GM18505 (cell line): ENCODE results near the gene ZNRF3.

Experiments used
- ATAC-seq: cut with Tn5 transposase; IDR thresholded peaks from one replicate; pipeline ENCODE4 v1.9.1; 2021; ENCODE audit not compliant: unreplicated experiment
- POLR2A ChIP-seq: IDR thresholded peaks from 4 replicates; pipeline ENCODE4 v1.6.1; 2011; ENCODE audit warnings: borderline replicate concordance; ENCODE audit not compliant: insufficient read depth, insufficient read length; ENCODE audit errors: extremely low read depth

Gene ZNRF3

DNA sequence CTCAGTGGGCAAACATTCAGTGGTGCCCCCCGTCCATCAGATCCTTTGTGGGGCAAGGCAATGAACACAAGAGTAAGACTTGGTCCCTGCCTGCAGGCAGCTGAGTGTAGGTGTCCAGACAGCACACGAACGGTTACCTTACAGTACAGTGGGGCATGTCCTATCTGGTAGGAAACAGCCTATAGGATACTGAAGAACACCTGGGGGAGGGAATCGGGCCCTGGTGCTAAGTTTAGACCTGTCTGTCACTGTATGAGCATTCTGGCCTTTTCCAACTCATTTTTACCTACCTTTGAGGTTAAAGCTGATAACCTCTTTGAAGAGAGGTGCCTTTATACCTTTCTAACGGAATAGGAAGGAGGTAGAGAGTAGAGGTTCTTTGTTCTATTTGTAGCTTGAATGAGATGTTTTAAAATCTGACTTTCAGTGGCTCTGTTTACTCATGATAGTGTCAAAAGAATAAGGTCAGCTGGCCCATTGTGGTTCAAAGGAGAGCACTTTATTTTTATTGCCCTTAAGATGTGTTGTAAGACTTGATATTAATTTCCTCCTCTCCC lies 8.9 kb downstream of the ZNRF3 start:
- no peak for TF ChIP-seq POLR2A
- no peak for ATAC-seq

DNA sequence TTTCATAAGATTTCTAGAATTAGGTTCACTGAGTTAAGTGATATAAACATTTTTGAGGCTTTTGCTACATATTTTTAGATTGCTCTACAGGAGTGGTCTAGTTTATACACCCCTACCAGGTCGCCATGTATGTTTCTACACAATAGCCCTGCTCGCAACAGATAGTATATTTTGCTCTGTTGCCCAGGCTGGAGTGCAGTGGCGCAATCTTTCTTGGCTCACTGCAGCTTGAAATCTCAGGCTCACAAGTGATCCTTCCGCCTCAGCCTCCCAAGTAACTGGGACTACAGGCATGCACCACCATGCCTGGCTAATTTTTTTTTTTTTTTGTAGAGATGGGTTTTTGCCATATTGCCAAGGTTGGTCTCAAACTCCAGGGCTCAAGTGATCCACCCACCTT lies 10.4 kb downstream of the ZNRF3 start:
- no peak for TF ChIP-seq POLR2A
- ATAC-seq, result no peak

DNA sequence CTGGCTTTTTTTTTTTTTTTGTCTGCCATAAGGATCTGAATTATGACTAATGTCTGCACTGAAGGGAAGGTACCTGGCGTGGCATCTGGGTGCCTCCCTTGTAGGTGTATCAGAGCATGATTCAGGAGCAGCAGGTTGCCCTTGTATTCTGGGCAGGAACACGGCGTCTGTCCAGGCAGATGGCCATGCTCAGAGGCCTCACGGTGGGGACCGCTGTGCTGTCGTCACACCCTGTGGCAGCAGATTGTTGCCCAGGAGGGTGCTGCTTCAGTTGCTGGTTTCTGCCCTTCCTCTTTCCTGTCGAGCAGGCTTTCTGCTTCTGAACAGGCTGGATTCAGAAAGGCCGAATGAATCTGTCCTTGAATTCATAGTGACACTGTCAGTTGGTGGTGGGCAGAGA lies 11.0 kb downstream of the ZNRF3 start:
- TF ChIP-seq POLR2A, result no peak
- ATAC-seq, result no peak

DNA sequence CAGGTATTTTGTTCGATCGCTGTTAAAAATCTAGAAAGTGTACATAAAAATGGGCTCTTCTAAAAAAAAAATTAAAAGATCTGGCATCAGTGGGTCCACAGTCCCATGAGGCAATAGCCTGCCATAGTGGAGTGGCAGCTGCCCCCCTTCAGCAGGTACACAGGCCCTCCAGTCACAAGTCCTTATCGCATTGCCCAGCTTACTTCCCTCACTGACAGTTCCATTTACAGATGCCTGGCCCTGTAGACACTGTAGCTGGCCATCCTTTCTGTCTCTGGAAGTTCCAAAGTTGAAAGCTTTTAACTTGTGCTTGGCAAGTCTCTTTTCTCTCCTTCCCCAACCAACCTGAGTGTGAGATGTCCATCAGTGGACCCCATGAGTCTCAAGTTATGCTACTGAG lies 11.4 kb downstream of the ZNRF3 start:
- TF ChIP-seq POLR2A, result no peak
- no peak for ATAC-seq

DNA sequence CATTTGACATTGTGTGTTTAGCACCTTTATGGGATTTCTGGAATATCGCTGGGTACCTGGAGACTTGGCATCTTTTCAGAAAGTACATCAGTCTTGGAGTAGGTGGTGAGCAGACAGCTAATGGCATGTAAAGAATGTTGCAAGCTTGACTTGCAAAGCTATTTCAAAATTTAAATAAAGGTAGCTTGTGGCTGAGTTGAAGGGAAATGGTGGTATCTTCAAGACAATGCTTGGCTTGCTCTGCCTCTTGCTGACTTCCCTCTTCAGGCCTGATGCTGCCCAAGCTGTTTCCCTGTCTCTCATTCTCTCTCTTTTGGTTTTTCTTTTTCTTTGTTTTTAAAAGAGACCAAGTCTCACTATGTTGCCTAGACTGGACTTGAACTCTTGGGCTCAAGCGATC lies 13.2 kb downstream of the ZNRF3 start:
- no peak for ATAC-seq
- no peak for TF ChIP-seq POLR2A

DNA sequence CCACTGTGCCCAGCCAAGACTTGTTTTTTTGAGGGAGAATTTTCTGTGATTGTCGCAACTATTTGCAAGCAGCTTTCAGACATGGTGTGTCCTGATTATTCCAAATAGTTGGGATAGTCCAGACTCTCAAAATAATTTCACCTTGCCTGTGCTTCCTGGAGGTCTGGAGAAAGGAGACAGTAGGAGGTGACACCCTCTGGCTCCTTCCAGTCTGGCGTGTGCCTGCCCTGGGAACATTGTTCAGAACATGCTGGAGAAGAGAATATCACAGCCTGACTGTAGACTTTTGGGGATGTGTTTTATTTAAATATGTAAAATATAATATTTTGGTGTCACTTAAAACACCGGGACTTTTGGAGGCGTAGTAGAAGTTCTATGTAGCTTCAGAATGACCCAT lies 14.9 kb downstream of the ZNRF3 start:
- TF ChIP-seq POLR2A, result no peak
- no peak for ATAC-seq

DNA sequence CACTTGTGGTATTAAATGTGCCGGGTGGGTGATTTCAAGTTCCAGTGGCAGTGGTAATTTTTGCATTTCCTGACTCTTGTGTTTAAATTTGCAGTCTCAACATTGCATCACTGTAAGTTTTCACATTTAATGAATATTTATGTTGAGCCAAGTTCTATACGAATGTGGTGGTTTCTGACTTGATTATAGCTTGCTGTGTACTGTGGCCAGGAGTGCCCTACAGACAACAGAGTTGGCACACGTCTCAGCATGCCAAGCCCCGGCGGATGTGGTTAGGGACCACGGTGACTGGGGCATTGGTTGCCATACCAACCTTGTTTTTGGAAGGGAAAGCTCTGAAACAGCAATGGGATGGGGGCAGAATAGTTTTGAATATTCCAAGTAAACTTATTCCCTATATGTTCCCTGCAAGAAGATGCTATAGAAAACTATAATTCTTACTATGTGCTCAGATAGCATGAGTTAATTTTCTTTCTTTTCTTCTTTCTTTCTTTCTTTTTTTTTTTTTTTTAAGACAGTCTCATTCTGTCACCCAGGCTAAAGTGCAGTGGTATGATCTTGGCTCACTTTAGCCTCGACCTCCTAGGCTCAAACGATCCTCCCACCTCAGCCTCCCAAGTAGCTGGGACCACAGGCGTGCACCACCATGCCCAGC lies 16.0 kb downstream of the ZNRF3 start:
- ATAC-seq, result no peak
- no peak for TF ChIP-seq POLR2A

DNA sequence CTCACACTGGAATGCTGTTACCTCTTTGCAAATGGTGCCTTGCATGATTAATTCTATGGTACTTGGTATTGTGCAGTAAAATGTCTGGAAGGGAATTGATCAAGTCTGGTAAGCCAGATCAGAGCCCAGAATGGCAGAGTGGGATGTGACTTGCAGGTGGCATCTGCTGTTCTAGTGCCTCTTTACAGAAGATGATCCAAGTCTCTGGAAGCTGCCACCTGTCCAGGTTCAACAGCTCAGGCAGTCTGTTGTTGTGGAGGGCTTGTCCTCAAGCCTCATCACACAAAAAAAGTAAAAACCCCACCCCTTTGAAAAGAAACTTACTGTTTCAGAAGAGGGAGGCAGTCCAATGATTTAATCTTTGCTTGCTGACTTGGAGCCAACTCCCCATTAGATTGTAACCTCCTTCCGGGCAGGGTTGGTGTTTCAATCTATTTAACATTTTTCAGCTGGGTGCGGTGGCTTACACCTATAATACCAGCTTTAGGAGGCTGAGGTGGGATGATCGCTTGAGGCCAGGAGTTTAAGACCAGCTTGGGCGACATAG lies 17.1 kb downstream of the ZNRF3 start:
- no peak for TF ChIP-seq POLR2A
- no peak for ATAC-seq

DNA sequence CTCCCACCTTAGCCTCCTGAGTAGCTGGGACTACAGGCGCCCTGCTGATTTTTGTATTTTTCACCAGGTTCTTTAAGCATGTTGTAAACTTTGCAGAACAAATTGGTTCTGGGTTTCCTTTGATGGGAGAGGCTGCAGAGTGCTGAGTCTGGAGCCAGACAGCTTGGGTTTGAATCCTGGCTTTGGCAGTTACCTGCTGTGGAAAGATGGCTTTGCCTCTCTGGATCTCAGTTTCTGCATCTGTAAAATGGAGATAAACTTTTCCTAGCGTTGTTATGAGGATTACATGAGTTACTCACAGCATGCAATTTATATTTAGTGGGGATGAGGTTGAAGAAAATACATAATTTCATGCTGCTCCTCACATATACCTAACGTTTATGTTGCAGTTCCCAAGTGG lies 19.1 kb downstream of the ZNRF3 start:
- no peak for ATAC-seq
- TF ChIP-seq POLR2A, result no peak

DNA sequence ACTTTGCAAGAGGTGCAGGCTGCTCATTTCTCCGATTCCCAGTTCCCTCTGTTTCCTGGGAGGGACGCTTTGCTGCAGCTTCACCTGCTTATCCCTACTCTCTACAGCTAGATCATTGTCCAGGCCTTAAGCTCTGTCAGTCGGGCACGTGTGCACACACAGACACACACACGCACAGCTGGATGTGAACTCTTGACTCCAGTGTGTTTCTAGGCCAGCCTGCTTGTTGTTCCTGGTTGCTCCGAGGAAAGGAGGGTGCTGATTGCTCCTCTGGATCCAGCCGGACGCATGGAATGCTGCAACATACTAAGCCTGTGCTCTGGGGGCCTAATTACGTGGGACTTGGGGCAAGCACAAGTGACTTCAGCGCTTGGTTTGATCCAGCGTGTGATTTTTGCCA lies 19.7 kb downstream of the ZNRF3 start:
- no peak for TF ChIP-seq POLR2A
- ATAC-seq, result no peak

DNA sequence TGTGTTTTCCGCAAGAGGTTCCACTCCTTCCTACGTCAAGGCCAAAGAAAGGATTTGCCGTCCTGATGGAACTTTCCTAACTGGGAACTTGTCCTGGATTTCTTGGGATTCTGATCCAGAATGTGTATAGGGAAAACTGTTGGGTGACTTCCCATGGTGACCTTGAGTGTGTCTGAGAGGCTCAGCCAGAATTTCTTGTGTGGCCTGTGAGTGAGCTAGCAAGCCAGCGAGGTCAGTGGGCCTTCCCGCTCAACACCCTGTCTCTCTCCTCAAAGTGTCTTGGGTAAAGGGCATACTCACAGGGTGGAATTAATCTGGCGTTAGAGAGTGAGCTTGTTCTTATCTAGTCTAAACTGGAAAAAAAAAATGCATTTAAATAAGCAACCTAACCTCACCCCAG lies 20.4 kb downstream of the ZNRF3 start:
- ATAC-seq, result no peak

DNA sequence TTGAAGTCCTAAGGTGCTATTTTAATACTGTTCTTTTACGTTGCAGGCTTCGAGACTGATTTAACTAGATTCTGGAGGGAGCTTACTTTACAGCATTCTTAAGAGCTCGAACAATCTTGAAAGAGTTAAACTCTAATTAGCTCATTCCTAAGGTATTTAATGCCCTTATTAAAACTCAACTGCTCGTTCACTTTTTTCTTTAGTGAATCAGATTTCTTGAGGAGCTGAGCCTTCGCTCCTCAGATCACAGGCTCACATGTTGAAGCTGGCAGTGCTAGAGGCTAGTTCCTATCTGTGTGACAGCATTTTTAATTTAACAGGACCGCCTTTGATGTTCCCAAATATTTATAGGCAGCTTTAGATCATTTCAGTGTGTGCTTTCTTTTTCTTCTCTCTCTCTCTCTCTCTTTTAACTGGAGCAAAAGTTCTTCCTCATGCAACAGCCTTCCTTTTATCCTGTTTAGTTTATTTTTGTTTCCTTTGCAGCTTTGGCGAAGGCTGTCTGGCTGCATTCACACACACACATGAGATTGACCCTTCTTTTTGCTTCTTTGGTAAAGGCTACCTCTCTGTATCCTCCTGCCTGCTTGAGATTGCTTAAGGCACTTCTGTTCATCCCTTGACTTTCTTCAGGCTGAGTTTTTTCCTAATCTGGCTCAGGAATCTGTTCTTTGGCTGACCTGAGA lies 21.0 kb downstream of the ZNRF3 start:
- TF ChIP-seq POLR2A, result no peak
- no peak for ATAC-seq

More for the DNA sequence above, 20.4 kb downstream of the ZNRF3 start:
- no peak for TF ChIP-seq POLR2A

DNA sequence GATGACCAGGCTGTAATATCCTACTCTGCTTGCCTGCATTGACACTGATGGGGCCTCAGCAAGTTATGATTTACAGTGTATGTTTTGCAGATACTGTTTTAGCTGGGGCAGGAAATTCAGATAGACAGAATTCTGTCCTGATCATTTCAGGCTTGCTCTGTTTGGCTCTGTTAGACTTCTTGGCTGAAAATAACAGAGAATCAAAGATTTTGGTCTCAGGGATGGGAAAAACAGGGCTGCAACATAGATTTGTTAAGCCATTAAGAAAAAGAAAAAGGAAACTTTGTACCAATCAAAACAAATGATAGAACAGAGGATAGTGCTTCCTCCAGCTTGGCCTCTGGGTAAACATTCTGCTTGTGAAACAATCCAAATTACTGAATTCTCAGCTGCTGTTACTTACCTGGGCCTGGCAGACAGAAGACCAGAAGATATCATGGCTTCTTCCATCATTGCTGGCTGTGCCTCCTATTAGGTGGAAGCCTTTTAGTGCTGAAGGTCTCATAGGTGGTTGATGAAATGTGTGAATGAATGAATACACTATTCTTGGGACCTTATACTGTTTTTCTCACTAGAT lies 22.0 kb downstream of the ZNRF3 start:
- TF ChIP-seq POLR2A, result no peak
- no peak for ATAC-seq

DNA sequence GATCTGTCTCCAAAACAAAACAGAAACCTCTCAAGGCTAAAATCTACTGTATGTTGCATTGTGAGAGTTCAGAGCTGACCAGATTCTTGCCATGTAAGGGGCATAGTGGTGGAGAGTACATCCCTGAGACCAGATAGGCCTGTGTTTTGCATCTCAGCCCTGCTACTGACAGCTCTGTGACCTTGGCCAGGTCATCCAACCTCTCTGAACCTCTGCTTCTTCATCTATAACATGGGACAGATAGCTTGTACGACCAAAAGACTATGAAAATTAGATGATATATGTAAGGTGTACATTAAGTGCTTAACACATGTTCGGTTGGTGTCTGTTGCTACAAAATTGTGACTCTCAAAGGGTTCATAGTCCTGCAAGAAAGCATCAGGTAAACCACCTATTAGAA lies 22.9 kb downstream of the ZNRF3 start:
- TF ChIP-seq POLR2A, result no peak
- no peak for ATAC-seq
